H1 (cell line): Measurements from ENCODE around the gene RNASEL. TPM values are rescaled to one million over a fixed set of nuclear protein-coding genes. Genes with fewer than 3 reads are reported as not detected.

Experiments used
- CTCF ChIA-PET: fragments of 300-600 bp; sonication (Branson Sonifier 250); formaldehyde crosslinking; loops from one replicate; lab custom pipeline; 2021; ENCODE audit not compliant: partially characterized antibody; lab: Charles Lee
- POLR2A ChIA-PET: fragments of 300-600 bp; sonication (Branson Sonifier 250); formaldehyde crosslinking; loops from one replicate; lab custom pipeline; 2021; ENCODE audit warnings: inconsistent platforms; ENCODE audit not compliant: partially characterized antibody; lab: Charles Lee
- DNase-seq, 2 experiments: peaks; one replicate each; pipeline versions ENCODE4 v3.0.0 to v3.0.0-alpha.2; 2010 to 2022; ENCODE audit warnings: low spot score in 2 of 2, low read depth in 1 of 2, mixed read lengths in 1 of 2
- FAIRE-seq: peaks from 2 replicates; lab custom pipeline; 2011; peaks lifted over from hg19 to GRCh38; lab: Jason Lieb, UNC
- H2AFZ ChIP-seq: 2 replicates; pipeline ENCODE4 v1.8.1; 2012; ENCODE audit warnings: low read length, inconsistent platforms
- H2AK5ac ChIP-seq: 2 replicates; pipeline ENCODE4 v1.6.1; 2013; ENCODE audit warnings: low read depth, low read length
- H2BK120ac ChIP-seq: replicated peaks from 2 replicates; pipeline ENCODE3; 2013; ENCODE audit warnings: low read depth, low read length, inconsistent platforms
- H2BK12ac ChIP-seq: 2 replicates; pipeline ENCODE4 v1.6.1; 2013; ENCODE audit warnings: low read depth, low read length
- H2BK15ac ChIP-seq: 2 replicates; pipeline ENCODE4 v1.6.1; 2013; ENCODE audit warnings: low read length
- H2BK20ac ChIP-seq: 2 replicates; pipeline ENCODE4 v1.6.1; 2013; ENCODE audit warnings: low read length
- H2BK5ac ChIP-seq: 2 replicates; pipeline ENCODE4 v1.6.1; 2013; ENCODE audit warnings: low read depth, low read length
- H3K14ac ChIP-seq: 2 replicates; pipeline ENCODE4 v1.6.1; 2013; ENCODE audit warnings: inconsistent platforms; ENCODE audit not compliant: insufficient read length
- H3K18ac ChIP-seq: 2 replicates; pipeline ENCODE4 v1.6.1; 2013; ENCODE audit warnings: low read length; ENCODE audit errors: extremely low read depth
- H3K23ac ChIP-seq: 2 replicates; pipeline ENCODE4 v1.6.1; 2013; ENCODE audit warnings: inconsistent platforms; ENCODE audit not compliant: insufficient read length
- H3K23me2 ChIP-seq: 2 replicates; pipeline ENCODE4 v1.6.1; 2013; ENCODE audit warnings: low read depth, low read length
- H3K27ac ChIP-seq: 2 replicates; pipeline ENCODE4 v1.6.1; 2011; ENCODE audit warnings: low read depth, low read length, inconsistent platforms
- H3K27me3 ChIP-seq, 4 experiments: replicated peaks in 1 of 4; 1 replicate in 1 of 4; 2 replicates in 3 of 4; pipeline versions ENCODE4 v1.6.1 to v1.8.1; 2011 to 2013; ENCODE audit warnings: low read length in 3 of 4, mild to moderate bottlenecking in 3 of 4, inconsistent platforms in 2 of 4, mixed read lengths in 2 of 4, moderate library complexity in 1 of 4; ENCODE audit not compliant: control insufficient read depth in 3 of 4, insufficient read depth in 3 of 4; ENCODE audit errors: extremely low read depth in 1 of 4
- H3K36me3 ChIP-seq, 4 experiments: 2 replicates each; pipeline versions ENCODE4 v1.6.1 to v1.8.1; 2011 to 2013; ENCODE audit warnings: mild to moderate bottlenecking in 4 of 4, low read length in 3 of 4, moderate library complexity in 2 of 4, control low read depth in 1 of 4, inconsistent platforms in 1 of 4; ENCODE audit not compliant: insufficient read depth in 4 of 4, control insufficient read depth in 2 of 4
- H3K4ac ChIP-seq: replicated peaks from 2 replicates; pipeline ENCODE3; 2013; ENCODE audit warnings: low read length, low read depth, mixed read lengths, inconsistent platforms; ENCODE audit not compliant: insufficient read length
- H3K4me1 ChIP-seq, 4 experiments: replicated peaks in 1 of 4; 1 replicate in 1 of 4; 2 replicates in 3 of 4; pipeline versions ENCODE4 v1.6.1 to v1.8.1; 2011 to 2013; ENCODE audit warnings: low read length in 3 of 4, inconsistent platforms in 2 of 4, mixed read lengths in 1 of 4; ENCODE audit not compliant: insufficient read depth in 4 of 4, control insufficient read depth in 3 of 4
- H3K4me2 ChIP-seq, 2 experiments: 2 replicates each; pipeline versions ENCODE4 v1.6.1 to v1.8.1; 2011 to 2013; ENCODE audit warnings: low read depth in 2 of 2, low read length in 2 of 2, control low read depth in 1 of 2, inconsistent platforms in 1 of 2, mild to moderate bottlenecking in 1 of 2; ENCODE audit not compliant: insufficient read depth in 1 of 2
- H3K4me3 ChIP-seq, 4 experiments: fragments of 200-600, 300-600 bp in 1 of 4; sonication (generic), shearing (Covaris generic), sonication (Bioruptor Twin) in 1 of 4; 2 replicates each; pipeline versions ENCODE4 v1.5.1 to v1.8.1; 2011 to 2016; ENCODE audit warnings: low read length in 4 of 4, low read depth in 3 of 4, control low read depth in 2 of 4, inconsistent platforms in 2 of 4, mild to moderate bottlenecking in 2 of 4, mixed read lengths in 1 of 4, moderate library complexity in 1 of 4; ENCODE audit not compliant: insufficient read depth in 2 of 4; ENCODE audit errors: extremely low read depth in 1 of 4
- H3K56ac ChIP-seq: replicated peaks from 2 replicates; pipeline ENCODE3; 2013; ENCODE audit warnings: low read depth, mild to moderate bottlenecking, mixed read lengths, low read length, inconsistent platforms; ENCODE audit not compliant: insufficient read length
- H3K79me1 ChIP-seq: 2 replicates; pipeline ENCODE4 v1.6.1; 2013; ENCODE audit warnings: low read depth, low read length, control low read depth
- H3K79me2 ChIP-seq, 2 experiments: 2 replicates each; pipeline versions ENCODE4 v1.6.1 to v1.8.1; 2012 to 2013; ENCODE audit warnings: low read length in 2 of 2, mild to moderate bottlenecking in 2 of 2, inconsistent platforms in 1 of 2; ENCODE audit not compliant: insufficient read depth in 2 of 2, control insufficient read depth in 1 of 2
- H3K9ac ChIP-seq, 4 experiments: replicated peaks in 1 of 4; 1 replicate in 1 of 4; 2 replicates in 3 of 4; pipeline versions ENCODE4 v1.6.1 to v1.8.1; 2011 to 2013; ENCODE audit warnings: low read depth in 3 of 4, low read length in 3 of 4, control low read depth in 2 of 4, mild to moderate bottlenecking in 2 of 4, moderate library complexity in 2 of 4, inconsistent platforms in 1 of 4; ENCODE audit errors: extremely low read depth in 1 of 4
- H3K9me3 ChIP-seq, 2 experiments: 2 replicates each; pipeline versions ENCODE4 v1.6.1 to v1.8.1; 2012 to 2013; ENCODE audit warnings: mild to moderate bottlenecking in 2 of 2, moderate library complexity in 2 of 2, control low read depth in 1 of 2, inconsistent platforms in 1 of 2, low read depth in 1 of 2, low read length in 1 of 2, mixed read lengths in 1 of 2; ENCODE audit not compliant: insufficient read depth in 2 of 2
- H4K20me1 ChIP-seq, 2 experiments: replicated peaks in 1 of 2; 2 replicates each; pipeline versions ENCODE3 to v1.8.1; 2011 to 2013; ENCODE audit warnings: inconsistent platforms in 2 of 2, low read length in 2 of 2, mild to moderate bottlenecking in 1 of 2; ENCODE audit not compliant: insufficient read depth in 2 of 2, control insufficient read depth in 1 of 2
- H4K5ac ChIP-seq: 2 replicates; pipeline ENCODE4 v1.6.1; 2013; ENCODE audit warnings: low read length, low read depth, mixed read lengths, inconsistent platforms; ENCODE audit not compliant: insufficient read length
- H4K8ac ChIP-seq: 2 replicates; pipeline ENCODE4 v1.8.0; 2013; ENCODE audit warnings: mild to moderate bottlenecking, moderate library complexity, low read length, inconsistent platforms; ENCODE audit not compliant: insufficient read depth; ENCODE audit errors: extremely low read depth
- H4K91ac ChIP-seq: replicated peaks from 2 replicates; pipeline ENCODE3; 2013; ENCODE audit warnings: low read length, mixed read lengths, inconsistent platforms; ENCODE audit not compliant: insufficient read length
- CBX5 ChIP-seq: fragments of 300-800, 300-1000 bp; sonication (generic); IDR thresholded peaks from 2 replicates; pipeline ENCODE4 v1.7.1; 2016; ENCODE audit warnings: antibody characterized with exemption, low read length, low read depth
- CHD1 ChIP-seq: IDR thresholded peaks from 2 replicates; pipeline ENCODE4 v1.6.1; 2012; ENCODE audit warnings: low read depth, low read length, improper control_type of control experiment
- KDM1A ChIP-seq: fragments of 200-600, 300-600 bp; sonication (generic); IDR thresholded peaks from 2 replicates; pipeline ENCODE4 v1.7.1; 2016; ENCODE audit warnings: mild to moderate bottlenecking, low read length, borderline replicate concordance
- RBBP5 ChIP-seq: IDR thresholded peaks from 2 replicates; pipeline ENCODE4 v1.7.1; 2012; ENCODE audit warnings: low read depth, mild to moderate bottlenecking, inconsistent platforms, low read length, moderate library complexity, borderline replicate concordance
- RFX5 ChIP-seq: IDR thresholded peaks from 2 replicates; pipeline ENCODE4 v1.6.1; 2011; ENCODE audit warnings: low read depth, low read length, improper control_type of control experiment, borderline replicate concordance
- SP2 ChIP-seq: IDR thresholded peaks from 2 replicates; pipeline ENCODE4 v1.6.1; 2012; ENCODE audit warnings: mild to moderate bottlenecking, low read length, inconsistent platforms
- TBP ChIP-seq: IDR thresholded peaks from 2 replicates; pipeline ENCODE4 v1.6.1; 2011; ENCODE audit warnings: low read depth, low read length, improper control_type of control experiment
- TCF12 ChIP-seq: IDR thresholded peaks from 2 replicates; pipeline ENCODE4 v1.6.1; 2011; ENCODE audit warnings: low read depth, mild to moderate bottlenecking, low read length
- WGBS, 2 experiments: shearing (Covaris generic) in 1 of 2; methylation state at CpG; one replicate each; pipeline versions ENCODE4 v1.1.6 to v1.1.7; 2013 to 2015; ENCODE audit warnings: low lambda C conversion rate in 2 of 2, mixed read lengths in 2 of 2, inconsistent platforms in 1 of 2, low coverage in 1 of 2, missing lambda C conversion rate in 1 of 2; ENCODE audit not compliant: insufficient replicate concordance in 2 of 2, insufficient coverage in 1 of 2, insufficient read length in 1 of 2; ENCODE audit errors: extremely low coverage in 1 of 2, missing lambda C conversion rate in 1 of 2; 5-methylcytosine and 5-hydroxymethylcytosine counted together
- polyA plus RNA-seq, 7 experiments: library from polyadenylated mRNA; depleted of rRNA in 3 of 7; stranded (reverse) in 5 of 7; unstranded in 2 of 7; fragments of >200 nt in 5 of 7; fragments of 200-250 nt in 2 of 7; gene quantifications; 1 replicate in 5 of 7; 2 replicates in 1 of 7; 4 replicates in 1 of 7; pipeline versions ENCODE4 v1.2.1 to v1.2.3, GENCODE V29; 2011 to 2013; ENCODE audit warnings: missing spikeins in 2 of 7, mixed read lengths in 2 of 7
- total RNA-seq: library from RNA; stranded (reverse); fragmentation: NEBNext Ultra II Directional; extraction: Animal tissue kit (Norgen Biotek cat#: 25700); gene quantifications from 2 replicates; pipeline ENCODE4 v1.2.1, GENCODE V29; 2021
- TF ChIP-seq, protein P1 (sequence below): IDR thresholded peaks from 2 replicates; pipeline ENCODE4 v1.6.1; 2012; ENCODE audit warnings: inconsistent platforms
- TF ChIP-seq, protein P2 (sequence below), 3 experiments: IDR thresholded peaks; 1 replicate in 2 of 3; 2 replicates in 1 of 3; pipeline versions ENCODE4 v1.5.1 to v1.6.1; 2011; ENCODE audit warnings: low read length in 3 of 3, mild to moderate bottlenecking in 3 of 3, inconsistent platforms in 2 of 3, low read depth in 1 of 3, moderate library complexity in 1 of 3; ENCODE audit not compliant: insufficient read depth in 1 of 3; ENCODE audit errors: control extremely low read depth in 1 of 3

RNASEL gene
- total and polyA plus RNA-seq, 2 of the 8 experiments (the other 6 are each of a cell fraction or from before 2014, with no cell fraction given): 0.39 to 0.78 TPM

DNA sequence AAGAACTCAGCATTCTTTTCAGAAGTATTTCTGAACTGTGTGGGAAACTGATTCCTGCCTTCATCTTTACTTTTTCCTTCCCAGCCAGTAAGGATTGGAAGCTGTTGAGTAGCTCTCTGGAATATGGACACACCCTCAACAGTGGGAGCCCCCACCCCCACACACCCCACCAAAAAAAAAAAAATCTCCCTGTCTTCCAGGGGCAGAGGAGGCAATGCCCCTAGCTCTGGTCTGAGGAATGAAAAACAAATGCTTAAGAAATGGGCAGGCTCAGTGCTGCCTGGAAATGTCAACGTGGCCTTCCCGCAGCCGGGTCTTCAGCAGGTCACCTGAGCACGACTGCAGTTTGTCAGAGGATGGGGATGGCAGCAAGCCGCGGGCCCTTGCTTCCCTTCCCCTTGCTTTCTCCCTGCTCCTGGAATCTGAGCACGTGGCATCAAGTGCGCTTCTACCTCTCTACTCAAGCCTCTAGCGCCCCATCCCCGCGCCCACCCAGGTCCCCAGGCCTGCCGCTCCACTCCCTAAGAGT lies 14.7 kb upstream of the RNASEL start:
- no peaks in the 10 kb centered on the region for H3K79me1 ChIP-seq
- H3K9ac ChIP-seq: peak overlapping the region in 1 of 4 experiments; percentile 8; a peak in 2 of 7 replicates
- peak overlapping the region; percentile 76 to 84 for H3K4me2 ChIP-seq
- peak overlapping the region; percentile 41 to 66 (median 50) for H3K4me3 ChIP-seq
- no peak for FAIRE-seq
- H2AFZ ChIP-seq: 0 out of 2 replicates have a peak overlapping the region, but pooled peaks have one; percentile 9
- POLR2A ChIA-PET: interaction anchor here (0.6 to 15.0 kb wide), 16 partner anchors 12 to 664 kb away, joined by 3 to 231 read pairs (median 3); partner anchors contain the start of genes GLUL and NPL
- no peak overlapping the region for H2BK120ac ChIP-seq
- H2BK12ac ChIP-seq: peak overlapping the region; percentile 76; the same call in 1 of the 2 replicates
- peaks cover 2 to 4% of the 10 kb centered on the region in 2 experiments for H4K20me1 ChIP-seq
- peak overlapping the region; percentile 44 for H4K5ac ChIP-seq
- no peak overlapping the region for H4K91ac ChIP-seq
- peak overlapping the region; percentile 34; the same call in 1 of the 2 replicates for H3K27ac ChIP-seq
- H3K4me1 ChIP-seq: peaks cover 4 to 19% (median 8%) of the 10 kb centered on the region in 4 experiments
- H2BK20ac ChIP-seq: no peak overlapping the region; the same call in none of the 2 replicates
- H3K23ac ChIP-seq: no peak overlapping the region
- H2AK5ac ChIP-seq: no peak overlapping the region
- peak overlapping the region; percentile 11 for H3K56ac ChIP-seq
- H3K4ac ChIP-seq: no peak overlapping the region
- H3K18ac ChIP-seq: peak overlapping the region; percentile 74; the same call in 1 of the 2 replicates
- H3K9me3 ChIP-seq: no peaks in the 10 kb centered on the region
- peaks cover 0 to 31% (median 20%) of the 10 kb centered on the region in 4 experiments; a peak in 6 of 7 replicates for H3K27me3 ChIP-seq
- CTCF ChIA-PET: interaction anchor here (0.7 to 37.1 kb wide), 18 partner anchors 9 to 207 kb away, joined by 3 to 1131 read pairs (median 6); partner anchors contain the start of gene NPL
- no peak overlapping the region for H3K14ac ChIP-seq
- no peak for DNase-seq
- peaks cover 10 to 15% (median 12%) of the 10 kb centered on the region in 4 experiments; a peak in 6 of 8 replicates for H3K36me3 ChIP-seq
- H4K8ac ChIP-seq: peak overlapping the region; percentile 70; the same call in 1 of the 2 replicates
- no peak overlapping the region for H2BK5ac ChIP-seq
- peaks cover 7% of the 10 kb centered on the region for H3K23me2 ChIP-seq
- H2BK15ac ChIP-seq: no peak overlapping the region
- H3K79me2 ChIP-seq: no peaks in the 10 kb centered on the region
- 32% methylated on average over 4 of the region's 12 CpGs; no CpG with 5 or more reads in 1 of the 2 experiments for WGBS, 2 experiments
- TF ChIP-seq CHD1: no peak
- TF ChIP-seq, protein P1, sequence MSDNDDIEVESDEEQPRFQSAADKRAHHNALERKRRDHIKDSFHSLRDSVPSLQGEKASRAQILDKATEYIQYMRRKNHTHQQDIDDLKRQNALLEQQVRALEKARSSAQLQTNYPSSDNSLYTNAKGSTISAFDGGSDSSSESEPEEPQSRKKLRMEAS: no peak
- TF ChIP-seq RFX5: no peak
- no peak for TF ChIP-seq SP2
- no peak for TF ChIP-seq CBX5
- no peak for TF ChIP-seq KDM1A
- no peak for TF ChIP-seq TBP
- TF ChIP-seq, protein P2, sequence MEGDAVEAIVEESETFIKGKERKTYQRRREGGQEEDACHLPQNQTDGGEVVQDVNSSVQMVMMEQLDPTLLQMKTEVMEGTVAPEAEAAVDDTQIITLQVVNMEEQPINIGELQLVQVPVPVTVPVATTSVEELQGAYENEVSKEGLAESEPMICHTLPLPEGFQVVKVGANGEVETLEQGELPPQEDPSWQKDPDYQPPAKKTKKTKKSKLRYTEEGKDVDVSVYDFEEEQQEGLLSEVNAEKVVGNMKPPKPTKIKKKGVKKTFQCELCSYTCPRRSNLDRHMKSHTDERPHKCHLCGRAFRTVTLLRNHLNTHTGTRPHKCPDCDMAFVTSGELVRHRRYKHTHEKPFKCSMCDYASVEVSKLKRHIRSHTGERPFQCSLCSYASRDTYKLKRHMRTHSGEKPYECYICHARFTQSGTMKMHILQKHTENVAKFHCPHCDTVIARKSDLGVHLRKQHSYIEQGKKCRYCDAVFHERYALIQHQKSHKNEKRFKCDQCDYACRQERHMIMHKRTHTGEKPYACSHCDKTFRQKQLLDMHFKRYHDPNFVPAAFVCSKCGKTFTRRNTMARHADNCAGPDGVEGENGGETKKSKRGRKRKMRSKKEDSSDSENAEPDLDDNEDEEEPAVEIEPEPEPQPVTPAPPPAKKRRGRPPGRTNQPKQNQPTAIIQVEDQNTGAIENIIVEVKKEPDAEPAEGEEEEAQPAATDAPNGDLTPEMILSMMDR (IDR thresholded peaks at IDR 0.05; ENCODE audit: control extremely low read depth in 1 of 3, insufficient read depth in 1 of 3, low read depth in 1 of 3, low read length in 3 of 3): no peak
- no peak for TF ChIP-seq TCF12
- no peak for TF ChIP-seq RBBP5
